ENCODE results near the gene MYOT. TPM values are rescaled to one million over a fixed set of nuclear protein-coding genes. Genes with fewer than 3 reads are reported as not detected.

Gene MYOT
- total RNA-seq, 1 donor from 2014 or later: not detected

GRCh38 chr5:137888466-137888862, 20.8 kb downstream of the MYOT start:
- no peak for DNase-seq
- ATAC-seq (ENCODE audit: low read depth): no peak
- no peak for TF ChIP-seq CTCF (IDR thresholded peaks at IDR 0.05)
- Mint-ChIP-seq H3K27me3 (no peaks in the 10 kb centered on the region), H3K27ac (peak overlapping the region; percentile 96), H3K4me1 (peaks cover 32% of the 10 kb centered on the region), H3K9me3 (no peaks in the 10 kb centered on the region), H3K4me3 (peak overlapping the region; percentile 92), H3K36me3 (ENCODE audit: low read depth) (peaks cover 4% of the 10 kb centered on the region)
- intact Hi-C loops (cut with micrococcal nuclease): loop anchor here (2.0 to 10.0 kb wide), 5 partner anchors 36 to 446 kb away; partner anchors contain the start of genes BRD8, CDC25C, FAM53C and KIF20A
- CTCF ChIA-PET: interaction anchor here (0.6 to 3.0 kb wide), 6 partner anchors 10 to 148 kb away, joined by 3 to 16 read pairs (median 4); no protein-coding TSS in a partner anchor
- POLR2A ChIA-PET: interaction anchor here (0.6 to 4.0 kb wide), 19 partner anchors 8 to 145 kb away, joined by 3 to 46 read pairs (median 5); partner anchors contain the start of genes FAM13B and HNRNPA0

- intact Hi-C loops (cut with micrococcal nuclease): loop anchor here (1.0 to 10.0 kb wide), 7 partner anchors 8 to 446 kb away; partner anchors contain the start of genes BRD8, CDC25C, FAM53C and HNRNPA0
- Mint-ChIP-seq H3K36me3 (ENCODE audit: low read depth) (peaks cover 2% of the 10 kb centered on the region), H3K9me3 (no peaks in the 10 kb centered on the region), H3K4me3 (peak within 1 kb of the TSS; percentile 92), H3K27me3 (no peaks in the 10 kb centered on the region), H3K27ac (peak within 1 kb of the TSS; percentile 96), H3K4me1 (peaks cover 32% of the 10 kb centered on the region)
- peak; percentile 84 for DNase-seq
- CTCF ChIA-PET: interaction anchor here (0.6 to 3.0 kb wide), 5 partner anchors 10 to 138 kb away, joined by 3 to 16 read pairs (median 4); no protein-coding TSS in a partner anchor
- peak; percentile 98 for ATAC-seq (ENCODE audit: low read depth)
- TF ChIP-seq CTCF (IDR thresholded peaks at IDR 0.05): no peak
- POLR2A ChIA-PET: interaction anchor here (0.6 to 4.0 kb wide), 21 partner anchors 9 to 144 kb away, joined by 3 to 46 read pairs (median 5); partner anchors contain the start of genes FAM13B and HNRNPA0
These were observed 21.5 kb downstream of the MYOT start, which contains the start of gene PKD2L2 for GRCh38 chr5:137888863-137889759. PKD2L2 (plus strand) TSS chr5:137889457; CDS start chr5:137889492, 35 bp downstream.

GRCh38 chr5:137890845-137891244, 23.2 kb downstream of the MYOT start:
- H3K27me3 Mint-ChIP-seq: no peaks in the 10 kb centered on the region
- no peak for DNase-seq
- ChIA-PET POLR2A (interaction anchor here (0.8 to 4.0 kb wide), 3 partner anchors 9 to 137 kb away, joined by 3 to 46 read pairs (median 16); partner anchors contain the start of gene HNRNPA0), CTCF (interaction anchor here (1.0 to 1.4 kb wide), 3 partner anchors 10 to 178 kb away, joined by 3 read pairs; no protein-coding TSS in a partner anchor)
- intact Hi-C loops (cut with micrococcal nuclease): no loop called here
- no peak overlapping the region for H3K27ac Mint-ChIP-seq
- TF ChIP-seq CTCF (IDR thresholded peaks at IDR 0.05): no peak
- no peaks in the 10 kb centered on the region for H3K9me3 Mint-ChIP-seq
- H3K4me1 Mint-ChIP-seq: peaks cover 41% of the 10 kb centered on the region
- no peak for ATAC-seq (ENCODE audit: low read depth)
- no peak overlapping the region for H3K4me3 Mint-ChIP-seq
- peaks cover 2% of the 10 kb centered on the region for H3K36me3 Mint-ChIP-seq (ENCODE audit: low read depth)

- Mint-ChIP-seq H3K27me3 (no peaks in the 10 kb centered on the region), H3K36me3 (ENCODE audit: low read depth) (peaks cover 2% of the 10 kb centered on the region), H3K4me3 (no peak overlapping the region), H3K27ac (no peak overlapping the region), H3K4me1 (peaks cover 43% of the 10 kb centered on the region), H3K9me3 (no peaks in the 10 kb centered on the region)
- no peak for TF ChIP-seq CTCF (IDR thresholded peaks at IDR 0.05)
- POLR2A ChIA-PET: interaction anchor here (0.6 to 4.0 kb wide), 3 partner anchors 8 to 138 kb away, joined by 3 to 46 read pairs (median 7); partner anchors contain the start of gene HNRNPA0
- CTCF ChIA-PET: no interaction called here
- DNase-seq (no peak), ATAC-seq (ENCODE audit: low read depth) (no peak)
- intact Hi-C loops (cut with micrococcal nuclease): no loop called here
These were observed 24.2 kb downstream of the MYOT start for GRCh38 chr5:137891849-137892248.

GRCh38 chr5:137894586-137894985, 26.9 kb downstream of the MYOT start:
- Mint-ChIP-seq H3K4me3 (no peak overlapping the region), H3K36me3 (ENCODE audit: low read depth) (no peaks in the 10 kb centered on the region), H3K9me3 (no peaks in the 10 kb centered on the region), H3K27me3 (no peaks in the 10 kb centered on the region), H3K27ac (no peak overlapping the region), H3K4me1 (peaks cover 44% of the 10 kb centered on the region)
- no peak for ATAC-seq (ENCODE audit: low read depth)
- DNase-seq: no peak
- TF ChIP-seq CTCF (IDR thresholded peaks at IDR 0.05): no peak
- intact Hi-C loops (cut with micrococcal nuclease): no loop called here
- ChIA-PET POLR2A (no interaction called here), CTCF (no interaction called here)

Measured in activated B cell treated with CpG ODN at 0.5 μM for 24 hours (primary cell).